Ishikawa (cell line): Measurements from ENCODE around the gene ZNF736.

ENCODE experiments used
- EP300 ChIP-seq: IDR thresholded peaks from 2 replicates; pipeline ENCODE4 v1.6.1; 2012; ENCODE audit warnings: borderline replicate concordance
- MAX ChIP-seq: IDR thresholded peaks from 2 replicates; pipeline ENCODE4 v1.6.1; 2012
- RAD21 ChIP-seq: IDR thresholded peaks from 2 replicates; pipeline ENCODE4 v1.6.1; 2012; ENCODE audit warnings: low read depth
- YY1 ChIP-seq: IDR thresholded peaks from 2 replicates; pipeline ENCODE4 v1.6.1; 2012; ENCODE audit warnings: low read depth

GRCh38 chr7:64400401-64400800 lies 86.6 kb downstream of the ZNF736 start:
- no peak for TF ChIP-seq MAX
- no peak for TF ChIP-seq EP300
- TF ChIP-seq YY1, result no peak
- TF ChIP-seq RAD21, result no peak
